Measurements from ENCODE around the gene CFAP100.

Gene CFAP100

GRCh38 chr3:126377211-126377610 lies 17.5 kb upstream of the CFAP100 start:
- no peak for DNase-seq

DNA sequence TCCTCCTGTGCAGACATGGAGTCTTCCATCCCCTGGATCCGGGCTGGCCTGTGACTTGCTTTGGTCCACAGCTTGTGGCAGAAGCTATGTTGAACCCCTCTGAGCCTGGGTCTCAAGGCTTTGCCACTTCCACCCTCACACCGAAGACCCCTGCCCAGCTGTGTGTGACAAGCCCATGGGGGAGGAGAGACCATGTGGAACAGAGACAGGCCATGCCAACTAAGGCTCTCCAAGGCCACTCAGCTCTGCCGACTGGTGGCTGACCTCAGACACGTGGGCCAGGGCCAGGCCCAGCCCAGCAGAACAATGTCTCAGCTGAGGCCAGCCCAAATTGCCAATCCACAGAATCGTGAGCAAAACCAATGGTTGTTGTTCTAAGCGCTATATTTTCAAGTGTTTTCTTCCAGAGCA lies 16.4 kb upstream of the CFAP100 start:
- DNase-seq, result no peak

GRCh38 chr3:126380011-126380768 lies 14.5 kb upstream of the CFAP100 start:
- DNase-seq, result no peak

GRCh38 chr3:126381966-126382365 lies 12.7 kb upstream of the CFAP100 start:
- no peak for DNase-seq

GRCh38 chr3:126389112-126389793 lies 5.5 kb upstream of the CFAP100 start:
- peak; percentile 75 for DNase-seq

- no peak for DNase-seq
Observed at GRCh38 chr3:126389794-126390146, 4.9 kb upstream of the CFAP100 start.

DNA sequence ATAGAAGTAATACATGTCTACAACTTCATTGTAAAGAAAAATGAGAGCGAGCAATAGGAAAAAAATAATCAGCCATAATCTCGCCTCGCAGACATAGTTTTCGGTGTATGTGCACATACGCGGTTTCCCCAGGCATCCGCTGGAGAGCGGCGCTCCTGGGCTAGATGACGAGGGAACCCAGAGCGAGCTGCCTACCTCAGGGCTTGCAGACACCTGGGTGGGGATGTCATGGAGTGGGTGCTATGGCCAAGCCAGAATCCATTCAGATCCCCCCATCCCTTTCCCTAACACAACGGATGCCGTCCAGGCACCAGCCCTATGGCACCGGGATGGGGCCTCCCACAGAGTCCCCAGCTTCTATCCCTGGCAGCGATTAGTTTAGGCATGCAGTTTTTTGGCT lies 4.5 kb upstream of the CFAP100 start:
- no peak for DNase-seq

GRCh38 chr3:126390751-126391150 lies 4.0 kb upstream of the CFAP100 start:
- no peak for DNase-seq

- no peak for DNase-seq
Observed at GRCh38 chr3:126391631-126392030, 3.1 kb upstream of the CFAP100 start.

GRCh38 chr3:126392246-126392645 lies 2.5 kb upstream of the CFAP100 start:
- DNase-seq, result no peak

- DNase-seq, result no peak
Observed at GRCh38 chr3:126393563-126393962, 1.1 kb upstream of the CFAP100 start.

- no peak for DNase-seq
Observed at GRCh38 chr3:126394977-126395321, 240 bp downstream of the CFAP100 start.

DNA sequence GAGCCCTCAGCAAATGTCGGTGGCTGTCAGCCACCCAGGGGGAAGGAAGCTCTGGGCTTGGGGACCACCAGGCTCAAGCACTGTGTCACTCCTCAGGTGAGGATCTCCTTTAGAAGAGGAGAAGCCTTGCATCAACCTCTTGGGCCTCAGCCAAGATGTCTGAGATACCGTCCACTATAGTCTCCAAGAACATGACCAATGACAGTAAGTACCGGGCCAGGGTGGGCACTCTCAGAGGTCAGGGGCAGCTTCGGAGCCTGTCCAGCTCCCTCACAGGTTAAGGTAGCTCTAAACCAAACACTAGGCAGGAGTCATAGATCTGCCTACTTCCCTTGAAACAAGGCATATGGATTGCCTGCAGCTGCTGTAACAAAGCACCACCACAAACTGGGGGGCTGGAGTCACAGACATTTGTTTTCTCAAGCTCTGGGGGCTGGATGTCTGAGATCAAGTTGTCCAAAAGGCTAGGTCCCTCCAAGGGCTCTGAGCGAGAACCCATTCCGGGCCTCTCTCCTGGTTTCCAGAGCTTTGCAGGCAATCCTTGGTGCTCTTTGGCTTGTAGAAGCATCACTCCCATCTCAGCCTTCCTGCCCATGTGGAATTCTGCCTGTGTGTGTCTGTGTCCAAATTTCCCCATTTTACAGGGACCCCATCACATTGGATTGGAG lies 1.3 kb downstream of the CFAP100 start:
- DNase-seq, result no peak

GRCh38 chr3:126396536-126396935 lies 1.8 kb downstream of the CFAP100 start:
- DNase-seq, result no peak

DNA sequence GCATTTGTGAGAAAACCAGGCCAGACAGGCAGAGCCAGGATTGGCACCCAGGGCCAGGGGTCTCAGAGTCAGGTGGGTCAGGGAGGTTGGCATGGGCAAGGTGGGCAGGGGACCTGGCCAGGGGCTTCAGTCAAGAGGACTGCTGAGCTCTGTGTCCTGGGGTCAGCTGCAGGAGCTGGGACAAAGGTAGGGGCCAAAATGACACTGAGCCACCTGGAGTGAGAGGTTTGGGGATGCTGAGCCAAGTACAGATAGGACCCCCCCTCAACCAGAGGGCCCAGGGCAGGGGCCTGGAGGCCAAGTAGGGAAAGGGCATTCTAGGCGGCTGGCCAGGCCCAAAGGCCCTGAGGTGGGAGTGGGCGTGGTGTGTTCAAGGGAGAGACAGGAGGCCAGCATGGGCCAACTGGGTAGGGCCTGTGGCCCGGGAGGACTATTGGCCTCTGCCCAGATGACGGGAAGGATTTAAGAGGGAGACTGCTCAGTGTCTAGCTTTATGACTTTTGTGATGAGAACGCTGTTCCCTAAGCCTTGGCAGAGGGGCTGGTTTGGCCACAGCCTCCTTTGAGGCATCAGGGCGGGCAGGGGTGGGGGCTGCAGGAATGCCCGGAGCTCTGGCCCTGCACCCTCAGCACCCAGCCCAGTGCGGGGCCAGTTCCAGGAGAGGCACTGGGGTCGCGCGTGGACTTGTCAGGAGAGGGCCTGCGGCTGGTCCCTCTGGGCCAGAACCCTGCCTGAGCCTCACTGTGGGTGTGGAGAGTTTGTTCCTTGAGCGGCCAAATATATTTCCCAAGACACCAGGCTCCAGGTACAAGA lies 3.1 kb downstream of the CFAP100 start:
- DNase-seq, result no peak

DNA sequence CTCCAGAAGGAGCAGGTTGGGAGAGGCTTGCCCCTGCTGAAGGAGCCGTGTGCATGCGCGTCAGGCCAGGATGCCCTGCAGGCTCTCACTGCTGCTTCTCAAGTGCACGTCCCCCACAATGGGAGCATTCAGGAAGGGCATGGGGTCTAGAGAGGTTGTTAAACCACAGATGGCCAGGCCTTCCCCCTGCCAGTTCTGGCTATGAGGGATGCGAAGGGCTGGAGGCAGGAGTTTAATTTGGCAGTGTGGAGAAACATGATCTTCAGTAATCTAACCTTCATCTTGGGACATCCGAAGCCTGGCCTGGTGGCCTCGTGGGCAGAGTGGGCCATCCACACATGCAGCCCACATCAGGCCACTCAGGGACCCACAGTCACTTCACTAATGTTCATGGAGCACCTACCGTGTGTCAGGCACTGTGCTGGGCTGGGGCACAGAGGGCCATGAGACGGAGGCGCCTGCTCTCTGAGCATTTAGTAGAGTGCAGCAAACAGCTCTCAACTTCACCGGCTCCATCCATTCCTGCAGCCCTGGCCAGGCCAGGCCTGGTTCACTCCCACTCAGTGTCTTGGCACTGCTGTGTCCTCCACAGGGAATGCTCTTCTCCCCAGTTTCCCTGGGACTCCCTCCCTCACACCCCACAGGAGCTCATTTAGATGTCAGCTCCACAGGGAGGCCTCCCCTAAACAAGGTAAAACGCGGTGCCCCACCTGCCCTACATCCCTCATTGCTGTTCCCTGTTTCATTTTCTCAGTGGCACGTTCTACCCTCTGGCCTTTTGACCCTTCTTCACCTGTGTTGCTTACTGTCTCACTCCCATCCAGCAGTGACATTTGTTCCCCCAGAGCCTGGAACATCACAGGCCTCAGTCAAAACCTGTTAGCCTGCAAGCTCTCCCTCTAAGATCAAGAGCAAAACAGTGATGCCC lies 4.0 kb downstream of the CFAP100 start:
- no peak for DNase-seq

- DNase-seq, result no peak
Observed at GRCh38 chr3:126399351-126399735, 4.6 kb downstream of the CFAP100 start.

- no peak for DNase-seq
Observed at GRCh38 chr3:126399756-126400155, 5.0 kb downstream of the CFAP100 start.

DNA sequence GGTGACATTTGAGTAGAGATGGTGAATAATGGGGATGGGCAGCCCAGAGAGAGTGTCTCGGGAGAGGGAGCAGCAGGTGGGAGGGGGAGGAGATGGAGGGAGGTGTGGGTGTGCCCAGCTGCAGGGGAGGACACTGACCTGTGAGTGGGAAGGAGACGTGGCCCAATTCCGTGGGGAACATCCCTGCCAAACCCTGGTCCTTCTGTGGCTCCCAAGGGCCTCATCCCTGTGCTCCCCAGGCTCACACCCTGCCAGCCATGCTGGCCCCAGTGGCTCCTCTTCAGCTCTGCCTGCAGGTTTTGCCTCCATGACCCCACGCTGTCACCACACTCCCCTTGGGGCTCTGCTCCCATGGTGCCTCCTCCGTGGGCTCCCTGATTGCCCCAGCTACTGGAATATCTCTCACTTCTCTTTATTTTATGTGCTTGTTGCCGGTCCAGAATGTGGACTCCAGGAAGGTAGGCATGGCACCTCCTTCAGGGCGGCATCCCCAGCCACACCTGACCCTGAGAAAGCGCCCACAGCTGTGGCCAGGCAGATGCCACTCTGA lies 7.0 kb downstream of the CFAP100 start:
- no peak for DNase-seq

- DNase-seq, result no peak
Observed at GRCh38 chr3:126402178-126402577, 7.5 kb downstream of the CFAP100 start.

GRCh38 chr3:126402666-126403302 lies 8.1 kb downstream of the CFAP100 start:
- DNase-seq, result no peak

All from fibroblast of skin of right biceps (primary cell).